CD14-positive monocyte (primary cell): ENCODE data around the gene HOXD1. TPM values are rescaled to one million over a fixed set of nuclear protein-coding genes. Genes with fewer than 3 reads are reported as not detected.

Experiments used
- DNase-seq, 3 donors: peaks; one replicate each; pipeline ENCODE4 v3.0.0-alpha.2; 2011 to 2022
- H2AFZ ChIP-seq: 2 replicates; pipeline ENCODE4 v1.6.0; 2012; ENCODE audit warnings: mild to moderate bottlenecking, low read depth, low read length, inconsistent platforms; ENCODE audit not compliant: insufficient read depth, poor library complexity, severe bottlenecking
- H3K27ac ChIP-seq, 2 donors: 1 replicate in 1 of 2; 2 replicates in 1 of 2; pipeline ENCODE4 v1.5.1; 2012 to 2013; ENCODE audit warnings: low read length in 2 of 2, control low read depth in 1 of 2, inconsistent platforms in 1 of 2, low read depth in 1 of 2, mild to moderate bottlenecking in 1 of 2
- H3K27me3 ChIP-seq, 2 donors: one replicate each; pipeline versions ENCODE4 v1.6.0 to v1.6.1; 2011 to 2013; ENCODE audit warnings: low read length in 2 of 2; ENCODE audit not compliant: control insufficient read depth in 2 of 2, insufficient read depth in 2 of 2
- H3K36me3 ChIP-seq, 2 donors: replicated peaks in 1 of 2; 1 replicate in 1 of 2; 2 replicates in 1 of 2; pipeline versions ENCODE4 v1.5.1 to v1.6.1; 2012 to 2013; ENCODE audit warnings: low read length in 2 of 2, control low read depth in 1 of 2, inconsistent platforms in 1 of 2, mild to moderate bottlenecking in 1 of 2; ENCODE audit not compliant: insufficient read depth in 2 of 2, control insufficient read depth in 1 of 2
- H3K4me1 ChIP-seq, 2 donors: 1 replicate in 1 of 2; 2 replicates in 1 of 2; pipeline versions ENCODE4 v1.5.1 to v1.6.1; 2012 to 2013; ENCODE audit warnings: low read length in 2 of 2, control low read depth in 1 of 2, inconsistent platforms in 1 of 2, mild to moderate bottlenecking in 1 of 2, moderate library complexity in 1 of 2; ENCODE audit not compliant: insufficient read depth in 2 of 2, control insufficient read depth in 1 of 2
- H3K4me2 ChIP-seq: replicated peaks from 2 replicates; pipeline ENCODE3; 2012; ENCODE audit warnings: low read length, moderate library complexity, mild to moderate bottlenecking; ENCODE audit not compliant: poor library complexity, severe bottlenecking; ENCODE audit errors: extremely low read depth
- H3K4me3 ChIP-seq, 3 experiments: fragments of 200-600 bp in 1 of 3; sonication (generic) in 1 of 3; replicated peaks in 1 of 3; 1 replicate in 2 of 3; 2 replicates in 1 of 3; pipeline ENCODE4 v1.5.1; 2011 to 2013; ENCODE audit warnings: low read length in 3 of 3, mild to moderate bottlenecking in 3 of 3, control low read depth in 2 of 3, low read depth in 2 of 3, inconsistent platforms in 1 of 3, moderate library complexity in 1 of 3
- H3K79me2 ChIP-seq: 2 replicates; pipeline ENCODE4 v1.6.0; 2012; ENCODE audit warnings: mild to moderate bottlenecking, control low read depth, inconsistent platforms, low read length, moderate library complexity; ENCODE audit not compliant: insufficient read depth
- H3K9ac ChIP-seq: 2 replicates; pipeline ENCODE4 v1.6.0; 2017; ENCODE audit warnings: low read length, mild to moderate bottlenecking; ENCODE audit not compliant: insufficient read depth, poor library complexity, severe bottlenecking
- H3K9me3 ChIP-seq, 2 donors: replicated peaks in 1 of 2; 1 replicate in 1 of 2; 2 replicates in 1 of 2; pipeline versions ENCODE4 v1.5.1 to v1.6.1; 2012 to 2013; ENCODE audit warnings: low read length in 2 of 2, control low read depth in 1 of 2; ENCODE audit not compliant: control insufficient read depth in 1 of 2, insufficient read depth in 1 of 2
- H4K20me1 ChIP-seq: 2 replicates; pipeline ENCODE4 v1.6.0; 2012; ENCODE audit warnings: mild to moderate bottlenecking, low read length, control low read depth, moderate library complexity; ENCODE audit not compliant: insufficient read depth
- H3K27ac Mint-ChIP-seq, 7 donors: one replicate each; pipeline ENCODE4 v1.8.0; 2020; ENCODE audit warnings: mild to moderate bottlenecking in 7 of 7, mixed read lengths in 7 of 7, moderate library complexity in 6 of 7, inconsistent platforms in 2 of 7
- H3K27me3 Mint-ChIP-seq, 3 donors: one replicate each; pipeline ENCODE4 v1.8.0; 2021 to 2022; ENCODE audit warnings: low read depth in 3 of 3, mild to moderate bottlenecking in 3 of 3, mixed read lengths in 3 of 3, moderate library complexity in 3 of 3, inconsistent platforms in 1 of 3
- H3K36me3 Mint-ChIP-seq, 2 donors: one replicate each; pipeline ENCODE4 v1.8.0; 2020; ENCODE audit warnings: mixed read lengths in 2 of 2, inconsistent platforms in 1 of 2, mild to moderate bottlenecking in 1 of 2
- H3K4me1 Mint-ChIP-seq: one replicate; pipeline ENCODE4 v1.8.0; 2020; ENCODE audit warnings: mild to moderate bottlenecking, mixed read lengths
- H3K4me3 Mint-ChIP-seq, 2 donors: one replicate each; pipeline ENCODE4 v1.8.0; 2020; ENCODE audit warnings: mild to moderate bottlenecking in 2 of 2, mixed read lengths in 2 of 2, moderate library complexity in 1 of 2
- H3K9me3 Mint-ChIP-seq, 7 donors: one replicate each; pipeline ENCODE4 v1.8.0; 2020 to 2022; ENCODE audit warnings: mixed read lengths in 7 of 7, mild to moderate bottlenecking in 6 of 7, moderate library complexity in 6 of 7, inconsistent platforms in 2 of 7
- CTCF ChIP-seq: fragments of 200-600 bp; IDR thresholded peaks from one replicate; pipeline ENCODE4 v1.8.0; 2022; ENCODE audit warnings: antibody characterized with exemption, mild to moderate bottlenecking
- WGBS: methylation state at CpG from one replicate; pipeline ENCODE4 v1.1.5; 2013; ENCODE audit warnings: missing lambda C conversion rate; ENCODE audit not compliant: insufficient coverage; 5-methylcytosine and 5-hydroxymethylcytosine counted together
- intact Hi-C, 2 donors: fragments of 100-400 bp; cut with micrococcal nuclease; formaldehyde crosslinking; loops; one replicate each; pipeline versions ENCODE4 v1.15.0 to v1.15.1; 2023
- polyA plus RNA-seq, 3 donors: library from polyadenylated mRNA; depleted of rRNA in 1 of 3; unstranded in 2 of 3; stranded (reverse) in 1 of 3; fragments of 300-500 nt in 2 of 3; fragments of >200 nt in 1 of 3; fragmentation: Illumina TruSeq in 2 of 3; gene quantifications; 1 replicate in 2 of 3; 2 replicates in 1 of 3; pipeline ENCODE4 v1.2.3, GENCODE V29; 2012 to 2021

The HOXD1 gene
- polyA plus RNA-seq, 3 donors, result not detected

GRCh38 chr2:176161825-176162626 lies 26.4 kb upstream of the HOXD1 start:
- no peak overlapping the region for H3K27ac ChIP-seq
- H4K20me1 ChIP-seq, result no peaks in the 10 kb centered on the region
- Mint-ChIP-seq H3K27ac (no peak overlapping the region), H3K36me3 (peaks cover 0 to 8% of the 10 kb centered on the region in 2 donors), H3K4me1 (peaks cover 9% of the 10 kb centered on the region), H3K27me3 (peaks cover 97 to 100% (median 100%) of the 10 kb centered on the region in 3 donors), H3K9me3 (peaks cover 0 to 60% (median 27%) of the 10 kb centered on the region in 7 donors), H3K4me3 (peak overlapping the region in 1 of 2 donors; percentile 70)
- 5% methylated on average over 15 of the region's 22 CpGs for WGBS
- H3K4me3 ChIP-seq, result no peak overlapping the region
- peaks cover 86 to 100% of the 10 kb centered on the region in 2 donors for H3K27me3 ChIP-seq
- no peak for TF ChIP-seq CTCF
- no peaks in the 10 kb centered on the region for H3K79me2 ChIP-seq
- H2AFZ ChIP-seq, result no peak overlapping the region
- no peaks in the 10 kb centered on the region for H3K36me3 ChIP-seq
- peaks cover 4 to 53% of the 10 kb centered on the region in 2 donors for H3K9me3 ChIP-seq
- intact Hi-C loops, result no loop called here
- DNase-seq, result no peak
- no peaks in the 10 kb centered on the region for H3K4me1 ChIP-seq
- no peak overlapping the region for H3K9ac ChIP-seq
- no peak overlapping the region for H3K4me2 ChIP-seq

GRCh38 chr2:176162911-176163671 lies 25.4 kb upstream of the HOXD1 start:
- H3K27me3 ChIP-seq, result peaks cover 86 to 100% of the 10 kb centered on the region in 2 donors
- no peak overlapping the region for H3K27ac ChIP-seq
- no peaks in the 10 kb centered on the region for H3K36me3 ChIP-seq
- H2AFZ ChIP-seq, result no peak overlapping the region
- Mint-ChIP-seq H3K36me3 (peaks cover 0 to 8% of the 10 kb centered on the region in 2 donors), H3K27ac (no peak overlapping the region), H3K27me3 (peaks cover 99 to 100% (median 100%) of the 10 kb centered on the region in 3 donors), H3K4me3 (peak overlapping the region in 1 of 2 donors; percentile 54), H3K4me1 (peaks cover 8% of the 10 kb centered on the region), H3K9me3 (peaks cover 0 to 52% (median 31%) of the 10 kb centered on the region in 7 donors)
- H3K9ac ChIP-seq, result no peak overlapping the region
- DNase-seq, result no peak
- H3K4me3 ChIP-seq, result no peak overlapping the region
- H3K9me3 ChIP-seq, result peaks cover 4 to 50% of the 10 kb centered on the region in 2 donors
- intact Hi-C loops, result no loop called here
- no peaks in the 10 kb centered on the region for H3K79me2 ChIP-seq
- H3K4me2 ChIP-seq, result no peak overlapping the region
- no peak for TF ChIP-seq CTCF
- H4K20me1 ChIP-seq, result no peaks in the 10 kb centered on the region
- no peaks in the 10 kb centered on the region for H3K4me1 ChIP-seq
- whole genome bisulfite sequencing, result 8% methylated on average over 24 of the region's 29 CpGs
